ENCODE measurements around the gene MAU2.

DNA sequence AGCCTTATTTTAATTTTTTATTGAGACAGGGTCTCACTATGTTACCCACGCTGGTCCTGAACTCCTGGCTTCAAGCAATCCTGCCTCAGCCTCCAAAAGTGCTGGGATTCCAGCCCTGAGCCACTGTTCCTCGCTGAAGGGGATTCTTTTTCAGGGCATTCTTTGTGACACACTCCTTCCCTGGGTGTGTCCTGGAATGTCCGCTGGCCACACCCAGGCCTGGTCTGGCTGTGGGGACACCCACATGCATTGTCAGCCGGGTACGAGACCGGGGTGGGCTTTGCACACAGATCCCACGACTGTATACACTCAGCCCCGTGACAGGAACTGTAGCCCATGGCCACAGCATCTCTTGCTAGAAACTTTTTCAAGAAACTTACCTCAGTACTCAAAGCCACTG lies 50.4 kb downstream of the MAU2 start:
- no peak for TF ChIP-seq GATA2 (IDR thresholded peaks at IDR 0.05; ENCODE audit: low read depth, low read length)
- TF ChIP-seq GATA3 (IDR thresholded peaks at IDR 0.05; ENCODE audit: low read depth, low read length): no peak
